Natural killer cell (primary cell): ENCODE measurements around the gene UBR4. TPM values are rescaled to one million over a fixed set of nuclear protein-coding genes. Genes with fewer than 3 reads are reported as not detected.

Experiments used
- ATAC-seq, 3 donors: fragments of 150-1000 bp in 2 of 3; fragments of 200-7000 bp in 1 of 3; cut with Tn5 transposase; 1 replicate in 1 of 3; 2 replicates in 2 of 3; pipeline ENCODE4 v1.10.0; 2021; ENCODE audit warnings: mild to moderate bottlenecking in 2 of 3, moderate library complexity in 2 of 3
- DNase-seq, 2 donors: peaks; one replicate each; pipeline versions ENCODE4 v3.0.0 to v3.0.0-alpha.2; 2013 to 2021; ENCODE audit warnings: mixed read lengths in 1 of 2
- H3K27ac ChIP-seq: one replicate; pipeline ENCODE4 v1.5.1; 2013; ENCODE audit warnings: mild to moderate bottlenecking, low read length
- H3K27me3 ChIP-seq: one replicate; pipeline ENCODE4 v1.6.1; 2013; ENCODE audit warnings: low read length; ENCODE audit not compliant: control insufficient read depth, insufficient read depth
- H3K36me3 ChIP-seq: one replicate; pipeline ENCODE4 v1.6.1; 2013; ENCODE audit warnings: low read length; ENCODE audit not compliant: control insufficient read depth, insufficient read depth
- H3K4me1 ChIP-seq: one replicate; pipeline ENCODE4 v1.6.1; 2013; ENCODE audit warnings: low read length; ENCODE audit not compliant: control insufficient read depth, insufficient read depth
- H3K4me3 ChIP-seq: one replicate; pipeline ENCODE4 v1.5.1; 2013; ENCODE audit warnings: low read length
- H3K9me3 ChIP-seq: one replicate; pipeline ENCODE4 v1.6.1; 2013; ENCODE audit warnings: low read length; ENCODE audit not compliant: control insufficient read depth, insufficient read depth
- H3K27ac Mint-ChIP-seq, 2 donors: one replicate each; pipeline ENCODE4 v1.8.0; 2022; ENCODE audit warnings: mild to moderate bottlenecking in 2 of 2, mixed read lengths in 2 of 2, moderate library complexity in 1 of 2
- H3K27me3 Mint-ChIP-seq, 2 donors: one replicate each; pipeline ENCODE4 v1.8.0; 2022; ENCODE audit warnings: low read depth in 2 of 2, mixed read lengths in 2 of 2
- H3K36me3 Mint-ChIP-seq: one replicate; pipeline ENCODE4 v1.8.0; 2022; ENCODE audit warnings: mixed read lengths
- H3K4me1 Mint-ChIP-seq, 2 donors: one replicate each; pipeline ENCODE4 v1.8.0; 2022; ENCODE audit warnings: mixed read lengths in 2 of 2
- H3K4me3 Mint-ChIP-seq: one replicate; pipeline ENCODE4 v1.8.0; 2022; ENCODE audit warnings: mild to moderate bottlenecking, moderate library complexity, mixed read lengths
- H3K9me3 Mint-ChIP-seq, 2 donors: one replicate each; pipeline ENCODE4 v1.8.0; 2022; ENCODE audit warnings: mixed read lengths in 2 of 2
- WGBS: methylation state at CpG from one replicate; pipeline ENCODE4 v1.1.7; 2013; ENCODE audit warnings: missing lambda C conversion rate; ENCODE audit not compliant: insufficient coverage; 5-methylcytosine and 5-hydroxymethylcytosine counted together
- intact Hi-C: fragments of 100-400 bp; cut with micrococcal nuclease; formaldehyde crosslinking; loops from one replicate; pipeline ENCODE4 v1.14.2; 2022
- total RNA-seq, 4 donors: library from RNA; stranded (reverse); fragments of 120-200 nt in 1 of 4; gene quantifications; one replicate each; pipeline versions ENCODE4 v1.2.3 to v1.2.4, GENCODE V29; 2013 to 2022
- TF ChIP-seq, protein P1 (sequence below): fragments of 200-600 bp; IDR thresholded peaks from one replicate; pipeline ENCODE4 v1.8.0; 2022; ENCODE audit warnings: antibody characterized with exemption

UBR4 gene
- total RNA-seq, 3 donors from 2014 or later (not counting 1 experiment from before 2014, with no cell fraction given), result 139 to 178 (median 158) TPM

DNA sequence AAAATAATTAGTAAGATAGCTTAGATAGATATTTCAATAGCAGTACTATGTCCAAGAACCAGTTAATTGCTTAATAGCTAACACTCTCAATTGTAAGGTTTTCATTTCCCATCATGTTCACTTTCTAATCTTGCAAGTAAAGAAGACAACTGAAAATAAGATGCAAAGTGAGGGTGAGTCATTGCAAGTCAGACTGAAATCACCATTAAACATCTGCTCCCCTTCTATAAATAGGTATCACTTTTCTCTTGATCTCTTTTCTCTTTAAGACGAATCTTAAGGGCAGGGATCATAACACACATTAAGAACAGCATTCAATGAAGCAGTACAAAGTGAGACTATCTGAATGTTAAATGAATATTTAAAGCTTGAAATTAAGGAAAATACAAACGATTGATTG is 40.4 kb downstream of the UBR4 start:
- Mint-ChIP-seq H3K4me3 (no peak overlapping the region), H3K27me3 (no peaks in the 10 kb centered on the region), H3K36me3 (peaks cover 25% of the 10 kb centered on the region), H3K4me1 (no peaks in the 10 kb centered on the region), H3K9me3 (no peaks in the 10 kb centered on the region), H3K27ac (no peak overlapping the region)
- Histone ChIP-seq H3K27ac (no peak overlapping the region), H3K9me3 (no peaks in the 10 kb centered on the region), H3K4me1 (no peaks in the 10 kb centered on the region), H3K27me3 (no peaks in the 10 kb centered on the region), H3K36me3 (peaks cover 92% of the 10 kb centered on the region), H3K4me3 (no peak overlapping the region)
- no CpG with 5 or more reads among the region's 2 CpGs for WGBS
- TF ChIP-seq, protein P1, sequence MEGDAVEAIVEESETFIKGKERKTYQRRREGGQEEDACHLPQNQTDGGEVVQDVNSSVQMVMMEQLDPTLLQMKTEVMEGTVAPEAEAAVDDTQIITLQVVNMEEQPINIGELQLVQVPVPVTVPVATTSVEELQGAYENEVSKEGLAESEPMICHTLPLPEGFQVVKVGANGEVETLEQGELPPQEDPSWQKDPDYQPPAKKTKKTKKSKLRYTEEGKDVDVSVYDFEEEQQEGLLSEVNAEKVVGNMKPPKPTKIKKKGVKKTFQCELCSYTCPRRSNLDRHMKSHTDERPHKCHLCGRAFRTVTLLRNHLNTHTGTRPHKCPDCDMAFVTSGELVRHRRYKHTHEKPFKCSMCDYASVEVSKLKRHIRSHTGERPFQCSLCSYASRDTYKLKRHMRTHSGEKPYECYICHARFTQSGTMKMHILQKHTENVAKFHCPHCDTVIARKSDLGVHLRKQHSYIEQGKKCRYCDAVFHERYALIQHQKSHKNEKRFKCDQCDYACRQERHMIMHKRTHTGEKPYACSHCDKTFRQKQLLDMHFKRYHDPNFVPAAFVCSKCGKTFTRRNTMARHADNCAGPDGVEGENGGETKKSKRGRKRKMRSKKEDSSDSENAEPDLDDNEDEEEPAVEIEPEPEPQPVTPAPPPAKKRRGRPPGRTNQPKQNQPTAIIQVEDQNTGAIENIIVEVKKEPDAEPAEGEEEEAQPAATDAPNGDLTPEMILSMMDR, result no peak
- ATAC-seq, result no peak
- DNase-seq, result no peak
- intact Hi-C loops, result no loop called here

DNA sequence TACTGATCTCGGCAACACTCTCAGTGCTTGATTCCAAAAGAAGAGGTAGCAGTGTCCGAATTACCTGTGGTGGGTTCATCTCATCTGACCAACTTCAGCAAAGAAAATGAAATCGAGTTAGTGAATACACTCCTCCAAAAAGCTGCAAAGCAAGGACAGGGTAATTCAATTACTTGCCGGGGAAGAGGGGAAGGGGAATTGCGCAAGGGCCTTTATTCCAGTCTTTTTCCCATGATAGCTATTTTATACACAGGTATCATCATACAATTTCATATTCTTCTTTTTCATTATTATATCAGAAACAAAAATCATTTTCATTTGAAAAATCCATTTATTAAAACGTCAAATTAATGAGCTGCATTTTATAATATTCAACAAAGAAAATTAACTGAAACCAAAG is 42.9 kb downstream of the UBR4 start:
- no peak overlapping the region for H3K27ac Mint-ChIP-seq
- Histone ChIP-seq H3K27ac (no peak overlapping the region), H3K27me3 (no peaks in the 10 kb centered on the region), H3K4me3 (no peak overlapping the region), H3K9me3 (no peaks in the 10 kb centered on the region), H3K36me3 (peaks cover 94% of the 10 kb centered on the region), H3K4me1 (no peaks in the 10 kb centered on the region)
- peaks cover 32% of the 10 kb centered on the region for H3K36me3 Mint-ChIP-seq
- no peak overlapping the region for H3K4me3 Mint-ChIP-seq
- no peaks in the 10 kb centered on the region for H3K27me3 Mint-ChIP-seq
- no peaks in the 10 kb centered on the region for H3K9me3 Mint-ChIP-seq
- ATAC-seq (no peak), DNase-seq (no peak)
- TF ChIP-seq, protein P1, result no peak
- no peaks in the 10 kb centered on the region for H3K4me1 Mint-ChIP-seq
- 98% methylated on average over 4 of the region's 6 CpGs for WGBS
- intact Hi-C loops, result no loop called here

DNA sequence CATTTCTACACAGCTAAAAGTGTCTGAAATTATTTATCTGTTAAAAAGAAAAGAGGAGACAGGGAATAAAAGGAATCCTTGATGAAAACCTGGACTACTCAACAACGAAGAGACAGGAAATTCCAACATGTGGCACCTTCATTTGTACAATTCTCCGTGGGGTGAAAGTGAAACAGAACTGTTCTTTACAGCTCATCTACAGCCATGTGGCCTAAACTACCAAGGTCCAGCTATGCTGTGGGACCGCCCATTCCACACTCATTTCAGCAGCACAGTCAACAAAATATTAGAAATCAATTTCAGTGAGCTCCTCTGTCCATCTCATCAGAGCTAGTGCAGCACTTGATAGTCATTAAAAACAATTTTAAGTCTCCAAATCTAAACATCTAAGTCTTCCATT is 44.0 kb downstream of the UBR4 start:
- TF ChIP-seq, protein P1, result no peak
- Histone ChIP-seq H3K27me3 (no peaks in the 10 kb centered on the region), H3K36me3 (peaks cover 97% of the 10 kb centered on the region), H3K27ac (no peak overlapping the region), H3K4me3 (no peak overlapping the region), H3K9me3 (no peaks in the 10 kb centered on the region), H3K4me1 (no peaks in the 10 kb centered on the region)
- Mint-ChIP-seq H3K4me1 (no peaks in the 10 kb centered on the region), H3K27ac (no peak overlapping the region), H3K36me3 (peaks cover 37% of the 10 kb centered on the region), H3K27me3 (no peaks in the 10 kb centered on the region), H3K4me3 (no peak overlapping the region), H3K9me3 (no peaks in the 10 kb centered on the region)
- DNase-seq, result no peak
- no peak for ATAC-seq
- 85% methylated on average over 3 of the region's 3 CpGs for WGBS
- intact Hi-C loops, result no loop called here

DNA sequence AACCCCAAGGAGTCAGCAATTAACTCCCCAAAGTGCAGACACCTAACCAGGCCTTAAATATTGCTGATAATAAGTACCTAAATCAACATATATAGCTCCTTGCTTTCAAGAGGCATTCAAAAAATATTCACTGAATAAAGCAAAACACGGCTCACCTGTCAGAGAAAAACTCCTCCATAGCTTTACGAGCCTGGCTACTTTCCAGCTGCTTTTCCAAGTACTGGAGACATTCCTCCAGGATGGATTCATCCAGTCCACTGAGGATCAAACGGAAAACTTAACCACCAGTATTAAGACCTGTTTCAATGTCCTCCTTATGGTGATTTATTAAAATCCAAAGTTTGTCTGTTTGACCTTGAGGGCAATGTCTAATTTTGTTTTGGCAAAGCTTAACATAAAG is 44.6 kb downstream of the UBR4 start:
- Mint-ChIP-seq H3K27me3 (no peaks in the 10 kb centered on the region), H3K4me3 (no peak overlapping the region), H3K27ac (no peak overlapping the region), H3K9me3 (no peaks in the 10 kb centered on the region), H3K36me3 (peaks cover 43% of the 10 kb centered on the region), H3K4me1 (no peaks in the 10 kb centered on the region)
- Histone ChIP-seq H3K36me3 (peaks cover 97% of the 10 kb centered on the region), H3K27me3 (no peaks in the 10 kb centered on the region), H3K9me3 (no peaks in the 10 kb centered on the region), H3K27ac (no peak overlapping the region), H3K4me3 (no peak overlapping the region), H3K4me1 (no peaks in the 10 kb centered on the region)
- intact Hi-C loops, result no loop called here
- TF ChIP-seq, protein P1, result no peak
- ATAC-seq, result no peak
- 98% methylated on average over 3 of the region's 3 CpGs for WGBS
- no peak for DNase-seq
